Ovary (tissue), 3 donors: ENCODE results near the gene CAMTA1.

Experiments used
- CTCF ChIP-seq, 3 donors: fragments of 450-650 bp in 2 of 3; fragments of 200-600 bp in 1 of 3; IDR thresholded peaks; one replicate each; pipeline versions ENCODE4 v1.5.1 to v1.8.0; 2016 to 2022; ENCODE audit warnings: antibody characterized with exemption in 3 of 3, mild to moderate bottlenecking in 1 of 3
- EP300 ChIP-seq: sonication (generic); formaldehyde crosslinking; IDR thresholded peaks from one replicate; pipeline ENCODE4 v1.6.1; 2017; ENCODE audit warnings: antibody characterized with exemption
- POLR2A ChIP-seq: fragments of 450-650 bp; IDR thresholded peaks from one replicate; pipeline ENCODE4 v1.6.1; 2017; ENCODE audit warnings: antibody characterized with exemption, mild to moderate bottlenecking, moderate library complexity
- donor health status: DM: no; HTN: no; CAD: no.

GRCh38 chr1:7783178-7783711 lies 998.0 kb downstream of the CAMTA1 start:
- TF ChIP-seq POLR2A (no peak), CTCF (IDR thresholded peaks at IDR 0.05) (no peak), EP300 (no peak)
